HepG2 (cell line): ENCODE data around the gene GLS2. TPM values are rescaled to one million over a fixed set of nuclear protein-coding genes. Genes with fewer than 3 reads are reported as not detected.

ENCODE experiments used
- AKAP8 ChIP-seq: sonication (generic); formaldehyde crosslinking; IDR thresholded peaks from 2 replicates; pipeline ENCODE4 v1.5.1; 2020; ENCODE audit warnings: mild to moderate bottlenecking, missing genetic modification reagents
- CCAR2 ChIP-seq: fragments of 200-400 bp; formaldehyde crosslinking; optimal IDR thresholded peaks from 2 replicates; pipeline ENCODE3; 2018; ENCODE audit warnings: low read depth, mild to moderate bottlenecking, low read length, moderate library complexity
- MBD4 ChIP-seq: IDR thresholded peaks from 2 replicates; pipeline ENCODE4 v1.6.1; 2012; ENCODE audit warnings: low read length, inconsistent platforms, borderline replicate concordance
- MYNN ChIP-seq: sonication (generic); formaldehyde crosslinking; IDR thresholded peaks from 2 replicates; pipeline ENCODE4 v1.4.0; 2020; ENCODE audit warnings: mild to moderate bottlenecking, low read depth, missing genetic modification reagents
- NFIC ChIP-seq: IDR thresholded peaks from 2 replicates; pipeline ENCODE4 v1.6.1; 2012; ENCODE audit warnings: mild to moderate bottlenecking, low read length, inconsistent platforms
- RAD21 ChIP-seq: fragments of 450-650 bp; formaldehyde crosslinking; IDR thresholded peaks from 2 replicates; pipeline ENCODE4 v1.5.0; 2020; ENCODE audit warnings: mild to moderate bottlenecking
- RBM22 ChIP-seq: fragments of 200-400 bp; formaldehyde crosslinking; optimal IDR thresholded peaks from 2 replicates; pipeline ENCODE3; 2017; ENCODE audit warnings: mild to moderate bottlenecking, low read length, moderate library complexity
- SMC3 ChIP-seq: IDR thresholded peaks from 2 replicates; pipeline ENCODE4 v1.6.1; 2011; ENCODE audit warnings: low read length, improper control_type of control experiment
- TOE1 ChIP-seq: sonication (generic); formaldehyde crosslinking; IDR thresholded peaks from 2 replicates; pipeline ENCODE4 v1.4.0; 2020; ENCODE audit warnings: mild to moderate bottlenecking, missing genetic modification reagents
- ZFP36L1 ChIP-seq: sonication (generic); formaldehyde crosslinking; IDR thresholded peaks from 2 replicates; pipeline ENCODE4 v1.8.0; 2022; ENCODE audit warnings: mild to moderate bottlenecking, missing genetic modification reagents, moderate library complexity
- ZKSCAN1 ChIP-seq: fragments of 150-350 bp; IDR thresholded peaks from 2 replicates; pipeline ENCODE4 v1.6.1; 2014; ENCODE audit warnings: low read length
- ZNF180 ChIP-seq: sonication (generic); formaldehyde crosslinking; IDR thresholded peaks from 2 replicates; pipeline ENCODE4 v1.4.0; 2020; ENCODE audit warnings: low read depth, missing genetic modification reagents, borderline replicate concordance
- ZNF260 ChIP-seq: sonication (generic); formaldehyde crosslinking; IDR thresholded peaks from 2 replicates; pipeline ENCODE4 v1.4.0; 2020; ENCODE audit warnings: missing genetic modification reagents, low read depth, mild to moderate bottlenecking, borderline replicate concordance
- ZNF350 ChIP-seq: sonication (generic); formaldehyde crosslinking; IDR thresholded peaks from 2 replicates; pipeline ENCODE4 v1.4.0; 2020; ENCODE audit warnings: mild to moderate bottlenecking, low read depth, missing genetic modification reagents, borderline replicate concordance
- ZNF557 ChIP-seq: sonication (generic); formaldehyde crosslinking; IDR thresholded peaks from 2 replicates; pipeline ENCODE4 v1.4.0; 2020; ENCODE audit warnings: missing genetic modification reagents
- ZNF674 ChIP-seq: sonication (generic); formaldehyde crosslinking; IDR thresholded peaks from 2 replicates; pipeline ENCODE4 v1.5.0; 2020; ENCODE audit warnings: low read depth, mild to moderate bottlenecking, missing genetic modification reagents
- ZNF724P ChIP-seq: sonication (generic); formaldehyde crosslinking; IDR thresholded peaks from 2 replicates; pipeline ENCODE4 v1.8.0; 2022; ENCODE audit warnings: missing genetic modification reagents, borderline replicate concordance
- ZNF891 ChIP-seq: sonication (generic); formaldehyde crosslinking; IDR thresholded peaks from 2 replicates; pipeline ENCODE4 v1.5.0; 2020; ENCODE audit warnings: mild to moderate bottlenecking, missing genetic modification reagents
- ZSCAN21 ChIP-seq: sonication (generic); formaldehyde crosslinking; IDR thresholded peaks from 2 replicates; pipeline ENCODE4 v1.8.0; 2022; ENCODE audit warnings: mild to moderate bottlenecking, missing genetic modification reagents, moderate library complexity, borderline replicate concordance
- ZSCAN25 ChIP-seq: sonication (generic); formaldehyde crosslinking; IDR thresholded peaks from 2 replicates; pipeline ENCODE4 v1.8.0; 2022; ENCODE audit warnings: mild to moderate bottlenecking, missing genetic modification reagents
- polyA plus RNA-seq, 8 experiments: library from polyadenylated mRNA; depleted of rRNA in 3 of 8; stranded (reverse) in 7 of 8; unstranded in 1 of 8; fragments of >200 nt; fragmentation: Illumina TruSeq in 4 of 8; extraction: Trizol in 4 of 8; gene quantifications; 2 replicates each; pipeline versions ENCODE4 v1.2.1 to v1.2.3, GENCODE V29; 2011 to 2016; ENCODE audit warnings: low read depth in 4 of 8, missing spikeins in 1 of 8, mixed read lengths in 1 of 8; ENCODE audit not compliant: insufficient read depth in 1 of 8
- total RNA-seq, 5 experiments: library from RNA; depleted of rRNA; stranded (reverse); fragments of >200 nt; fragmentation: Illumina TruSeq; extraction: Trizol; gene quantifications; 2 replicates each; pipeline ENCODE4 v1.2.3, GENCODE V29; 2016; ENCODE audit warnings: low read depth in 1 of 5
- TF ChIP-seq, protein P1 (sequence below): sonication (generic); formaldehyde crosslinking; IDR thresholded peaks from 2 replicates; pipeline ENCODE4 v1.4.0; 2020; ENCODE audit warnings: missing genetic modification reagents
- TF ChIP-seq, protein P2 (sequence below): IDR thresholded peaks from 2 replicates; pipeline ENCODE4 v1.6.1; 2016; ENCODE audit warnings: mild to moderate bottlenecking, missing biosample characterization, missing genetic modification reagents
- TF ChIP-seq, protein P3 (sequence below): sonication (generic); formaldehyde crosslinking; IDR thresholded peaks from 2 replicates; pipeline ENCODE4 v1.4.0; 2020; ENCODE audit warnings: missing genetic modification reagents
- TF ChIP-seq, protein P4 (sequence below): sonication (generic); formaldehyde crosslinking; IDR thresholded peaks from 2 replicates; pipeline ENCODE4 v1.9.0; 2021; ENCODE audit warnings: missing genetic modification reagents, borderline replicate concordance

Gene GLS2
- total and polyA plus RNA-seq, 2 of the 13 experiments (the other 11 are each of a cell fraction or from before 2014, with no cell fraction given), result 8.6 to 12.2 TPM

DNA sequence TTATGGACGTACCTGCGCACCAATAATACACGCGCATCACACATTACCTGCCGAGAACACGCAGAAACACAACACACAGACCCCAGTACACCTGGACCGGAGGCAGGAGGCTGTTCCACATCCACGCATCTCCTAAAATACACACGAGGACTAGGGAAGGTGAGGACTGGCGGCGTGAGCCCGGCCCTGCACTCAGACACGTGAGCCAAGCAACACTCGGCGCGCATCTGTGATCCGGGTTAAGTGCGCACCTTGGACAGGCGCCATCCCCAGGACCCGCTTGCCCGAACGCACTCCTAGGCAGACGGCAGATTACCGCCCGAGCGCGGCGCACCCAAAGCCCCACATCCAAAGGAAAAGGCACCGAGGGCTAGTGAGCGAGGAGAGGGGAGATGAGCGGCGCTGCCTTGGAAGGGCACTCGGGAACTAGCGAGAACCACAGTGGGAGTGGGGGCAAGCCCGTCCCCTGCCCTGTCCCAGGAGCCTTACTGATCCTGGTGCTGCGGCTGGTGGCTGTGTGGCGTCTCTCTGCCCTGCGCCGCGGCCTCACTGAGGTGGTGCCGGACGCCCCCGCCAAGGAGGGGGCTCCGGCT lies 417 bp downstream of the GLS2 start (continued):
- TF ChIP-seq ZKSCAN1, result no peak
- TF ChIP-seq AKAP8, result no peak
- TF ChIP-seq MBD4, result no peak
- TF ChIP-seq, protein P1, sequence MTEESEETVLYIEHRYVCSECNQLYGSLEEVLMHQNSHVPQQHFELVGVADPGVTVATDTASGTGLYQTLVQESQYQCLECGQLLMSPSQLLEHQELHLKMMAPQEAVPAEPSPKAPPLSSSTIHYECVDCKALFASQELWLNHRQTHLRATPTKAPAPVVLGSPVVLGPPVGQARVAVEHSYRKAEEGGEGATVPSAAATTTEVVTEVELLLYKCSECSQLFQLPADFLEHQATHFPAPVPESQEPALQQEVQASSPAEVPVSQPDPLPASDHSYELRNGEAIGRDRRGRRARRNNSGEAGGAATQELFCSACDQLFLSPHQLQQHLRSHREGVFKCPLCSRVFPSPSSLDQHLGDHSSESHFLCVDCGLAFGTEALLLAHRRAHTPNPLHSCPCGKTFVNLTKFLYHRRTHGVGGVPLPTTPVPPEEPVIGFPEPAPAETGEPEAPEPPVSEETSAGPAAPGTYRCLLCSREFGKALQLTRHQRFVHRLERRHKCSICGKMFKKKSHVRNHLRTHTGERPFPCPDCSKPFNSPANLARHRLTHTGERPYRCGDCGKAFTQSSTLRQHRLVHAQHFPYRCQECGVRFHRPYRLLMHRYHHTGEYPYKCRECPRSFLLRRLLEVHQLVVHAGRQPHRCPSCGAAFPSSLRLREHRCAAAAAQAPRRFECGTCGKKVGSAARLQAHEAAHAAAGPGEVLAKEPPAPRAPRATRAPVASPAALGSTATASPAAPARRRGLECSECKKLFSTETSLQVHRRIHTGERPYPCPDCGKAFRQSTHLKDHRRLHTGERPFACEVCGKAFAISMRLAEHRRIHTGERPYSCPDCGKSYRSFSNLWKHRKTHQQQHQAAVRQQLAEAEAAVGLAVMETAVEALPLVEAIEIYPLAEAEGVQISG (CRISPR knock-in tag), result no peak
- TF ChIP-seq CCAR2, result no peak
- TF ChIP-seq RBM22, result no peak
- no peak; the same call in 1 of the 2 replicates for TF ChIP-seq ZSCAN21 (CRISPR knock-in tag)
- no peak for TF ChIP-seq ZNF557
- TF ChIP-seq, protein P2, sequence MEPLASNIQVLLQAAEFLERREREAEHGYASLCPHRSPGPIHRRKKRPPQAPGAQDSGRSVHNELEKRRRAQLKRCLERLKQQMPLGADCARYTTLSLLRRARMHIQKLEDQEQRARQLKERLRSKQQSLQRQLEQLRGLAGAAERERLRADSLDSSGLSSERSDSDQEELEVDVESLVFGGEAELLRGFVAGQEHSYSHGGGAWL (CRISPR knock-in tag), result no peak
- TF ChIP-seq ZNF260 (CRISPR knock-in tag), result no peak
- 0 out of 2 replicates have a peak, but pooled peaks have one; percentile 21 for TF ChIP-seq ZSCAN25
- no peak for TF ChIP-seq ZNF674 (CRISPR knock-in tag)
- TF ChIP-seq SMC3, result no peak
- no peak for TF ChIP-seq ZNF180 (CRISPR knock-in tag)
- no peak for TF ChIP-seq ZFP36L1 (CRISPR knock-in tag)
- no peak for TF ChIP-seq ZNF724P (CRISPR knock-in tag)
- TF ChIP-seq TOE1 (CRISPR knock-in tag), result no peak
- no peak for TF ChIP-seq ZNF891
- no peak for TF ChIP-seq RAD21 (CRISPR knock-in tag)
- no peak for TF ChIP-seq MYNN (CRISPR knock-in tag)
- TF ChIP-seq, protein P3, sequence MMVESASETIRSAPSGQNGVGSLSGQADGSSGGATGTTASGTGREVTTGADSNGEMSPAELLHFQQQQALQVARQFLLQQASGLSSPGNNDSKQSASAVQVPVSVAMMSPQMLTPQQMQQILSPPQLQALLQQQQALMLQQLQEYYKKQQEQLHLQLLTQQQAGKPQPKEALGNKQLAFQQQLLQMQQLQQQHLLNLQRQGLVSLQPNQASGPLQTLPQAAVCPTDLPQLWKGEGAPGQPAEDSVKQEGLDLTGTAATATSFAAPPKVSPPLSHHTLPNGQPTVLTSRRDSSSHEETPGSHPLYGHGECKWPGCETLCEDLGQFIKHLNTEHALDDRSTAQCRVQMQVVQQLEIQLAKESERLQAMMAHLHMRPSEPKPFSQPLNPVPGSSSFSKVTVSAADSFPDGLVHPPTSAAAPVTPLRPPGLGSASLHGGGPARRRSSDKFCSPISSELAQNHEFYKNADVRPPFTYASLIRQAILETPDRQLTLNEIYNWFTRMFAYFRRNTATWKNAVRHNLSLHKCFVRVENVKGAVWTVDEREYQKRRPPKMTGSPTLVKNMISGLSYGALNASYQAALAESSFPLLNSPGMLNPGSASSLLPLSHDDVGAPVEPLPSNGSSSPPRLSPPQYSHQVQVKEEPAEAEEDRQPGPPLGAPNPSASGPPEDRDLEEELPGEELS (CRISPR knock-in tag), result no peak
- 0 out of 2 replicates have a peak, but pooled peaks have one; percentile 67 for TF ChIP-seq ZNF350
- no peak for TF ChIP-seq NFIC
- TF ChIP-seq, protein P4, sequence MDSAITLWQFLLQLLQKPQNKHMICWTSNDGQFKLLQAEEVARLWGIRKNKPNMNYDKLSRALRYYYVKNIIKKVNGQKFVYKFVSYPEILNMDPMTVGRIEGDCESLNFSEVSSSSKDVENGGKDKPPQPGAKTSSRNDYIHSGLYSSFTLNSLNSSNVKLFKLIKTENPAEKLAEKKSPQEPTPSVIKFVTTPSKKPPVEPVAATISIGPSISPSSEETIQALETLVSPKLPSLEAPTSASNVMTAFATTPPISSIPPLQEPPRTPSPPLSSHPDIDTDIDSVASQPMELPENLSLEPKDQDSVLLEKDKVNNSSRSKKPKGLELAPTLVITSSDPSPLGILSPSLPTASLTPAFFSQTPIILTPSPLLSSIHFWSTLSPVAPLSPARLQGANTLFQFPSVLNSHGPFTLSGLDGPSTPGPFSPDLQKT (CRISPR knock-in tag), result no peak
